SK-N-SH (cell line): ENCODE data around the gene ZMYND19.

Experiments
- CHD2 ChIP-seq: fragments of 150-350 bp; IDR thresholded peaks from 2 replicates; pipeline ENCODE4 v1.6.1; 2018; ENCODE audit warnings: low read length; ENCODE audit not compliant: partially characterized antibody
- ELF1 ChIP-seq: IDR thresholded peaks from 2 replicates; pipeline ENCODE4 v1.4.0; 2012
- EP300 ChIP-seq, 2 experiments: IDR thresholded peaks; 2 replicates each; pipeline versions ENCODE4 v1.4.0 to v1.6.1; 2012; ENCODE audit warnings: borderline replicate concordance in 1 of 2, low read depth in 1 of 2, low read length in 1 of 2
- FOXM1 ChIP-seq: IDR thresholded peaks from 2 replicates; pipeline ENCODE4 v1.4.0; 2012; ENCODE audit warnings: low read depth, mild to moderate bottlenecking
- POLR2AphosphoS5 ChIP-seq: IDR thresholded peaks from 2 replicates; pipeline ENCODE4 v1.6.1; 2012; ENCODE audit warnings: low read depth, low read length
- RCOR1 ChIP-seq: fragments of 150-350 bp; IDR thresholded peaks from 2 replicates; pipeline ENCODE4 v1.6.1; 2017; ENCODE audit warnings: antibody characterized with exemption, low read length
- TEAD4 ChIP-seq: IDR thresholded peaks from 2 replicates; pipeline ENCODE4 v1.4.0; 2012; ENCODE audit warnings: mild to moderate bottlenecking, borderline replicate concordance; ENCODE audit not compliant: insufficient read depth
- TF ChIP-seq, protein P1 (sequence below): fragments of 200-600 bp; sonication (generic); IDR thresholded peaks from 2 replicates; pipeline ENCODE4 v1.6.1; 2017; ENCODE audit warnings: antibody characterized with exemption, mild to moderate bottlenecking, moderate library complexity

DNA sequence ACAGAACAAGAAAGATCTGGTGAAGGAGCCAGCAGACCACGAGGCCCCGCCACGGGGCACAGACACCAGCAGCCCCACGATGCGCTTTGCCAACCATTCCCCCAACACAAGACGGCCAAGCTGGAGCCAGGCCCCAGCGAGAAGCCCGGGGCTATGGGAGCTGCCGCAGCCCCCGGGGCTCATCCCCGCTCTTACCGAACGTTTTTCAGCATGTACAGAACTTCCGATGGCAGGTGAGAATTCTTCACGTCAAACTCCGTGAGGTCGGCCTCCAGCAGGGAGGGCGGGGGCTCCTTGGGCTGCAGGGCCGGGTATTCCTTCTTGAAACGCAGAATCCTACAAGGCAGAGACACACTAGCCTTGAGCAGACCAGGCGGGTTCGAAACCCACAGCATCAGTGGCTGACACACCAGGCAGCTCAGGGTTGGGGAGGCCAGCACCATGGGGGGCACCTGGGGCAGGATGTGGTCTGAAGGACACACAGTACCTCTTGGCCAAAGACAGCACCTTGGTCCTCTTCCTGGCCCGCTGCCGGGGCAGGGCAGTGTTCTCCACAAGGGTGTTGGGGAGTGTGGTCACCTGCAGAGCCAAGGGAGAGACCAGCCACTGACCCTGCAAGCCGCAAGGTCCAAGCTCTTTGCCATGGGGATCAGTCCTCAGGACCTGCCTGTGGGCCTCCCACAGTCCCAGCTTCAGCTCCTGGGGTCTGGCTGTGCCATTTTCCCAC is 46.9 kb downstream of the ZMYND19 start:
- TF ChIP-seq RCOR1: no peak
- no peak for TF ChIP-seq FOXM1
- TF ChIP-seq, protein P1, sequence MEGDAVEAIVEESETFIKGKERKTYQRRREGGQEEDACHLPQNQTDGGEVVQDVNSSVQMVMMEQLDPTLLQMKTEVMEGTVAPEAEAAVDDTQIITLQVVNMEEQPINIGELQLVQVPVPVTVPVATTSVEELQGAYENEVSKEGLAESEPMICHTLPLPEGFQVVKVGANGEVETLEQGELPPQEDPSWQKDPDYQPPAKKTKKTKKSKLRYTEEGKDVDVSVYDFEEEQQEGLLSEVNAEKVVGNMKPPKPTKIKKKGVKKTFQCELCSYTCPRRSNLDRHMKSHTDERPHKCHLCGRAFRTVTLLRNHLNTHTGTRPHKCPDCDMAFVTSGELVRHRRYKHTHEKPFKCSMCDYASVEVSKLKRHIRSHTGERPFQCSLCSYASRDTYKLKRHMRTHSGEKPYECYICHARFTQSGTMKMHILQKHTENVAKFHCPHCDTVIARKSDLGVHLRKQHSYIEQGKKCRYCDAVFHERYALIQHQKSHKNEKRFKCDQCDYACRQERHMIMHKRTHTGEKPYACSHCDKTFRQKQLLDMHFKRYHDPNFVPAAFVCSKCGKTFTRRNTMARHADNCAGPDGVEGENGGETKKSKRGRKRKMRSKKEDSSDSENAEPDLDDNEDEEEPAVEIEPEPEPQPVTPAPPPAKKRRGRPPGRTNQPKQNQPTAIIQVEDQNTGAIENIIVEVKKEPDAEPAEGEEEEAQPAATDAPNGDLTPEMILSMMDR: no peak
- no peak for TF ChIP-seq CHD2
- no peak for TF ChIP-seq EP300 (IDR thresholded peaks at IDR 0.05; ENCODE audit: borderline replicate concordance in 1 of 2, low read depth in 1 of 2, low read length in 1 of 2)
- no peak for TF ChIP-seq ELF1
- TF ChIP-seq POLR2AphosphoS5: no peak
- TF ChIP-seq TEAD4: no peak
